Uterus (tissue), 4 donors: ENCODE results near the gene CD2AP. TPM values are rescaled to one million over a fixed set of nuclear protein-coding genes. Genes with fewer than 3 reads are reported as not detected.

ENCODE experiments used
- DNase-seq, 2 donors: peaks; one replicate each; pipeline ENCODE4 v3.0.0-alpha.2; 2019 to 2020
- H3K27ac ChIP-seq, 2 donors: fragments of 200-600 bp; sonication (generic); 1 replicate in 1 of 2; 2 replicates in 1 of 2; pipeline ENCODE4 v1.5.1; 2016 to 2018
- H3K27me3 ChIP-seq, 2 donors: fragments of 200-600 bp; sonication (generic); one replicate each; pipeline ENCODE4 v1.5.1; 2018 to 2019; ENCODE audit warnings: control low read depth in 1 of 2
- H3K36me3 ChIP-seq, 2 donors: fragments of 200-600 bp; sonication (generic); one replicate each; pipeline ENCODE4 v1.5.1; 2019; ENCODE audit warnings: control low read depth in 1 of 2
- H3K4me1 ChIP-seq, 2 donors: fragments of 200-600 bp; sonication (generic); one replicate each; pipeline ENCODE4 v1.5.1; 2018 to 2019; ENCODE audit warnings: control low read depth in 1 of 2
- H3K4me3 ChIP-seq, 2 donors: fragments of 200-600 bp; sonication (generic); 1 replicate in 1 of 2; 2 replicates in 1 of 2; pipeline ENCODE4 v1.5.1; 2018 to 2019; ENCODE audit warnings: mild to moderate bottlenecking in 1 of 2
- H3K9me3 ChIP-seq, 2 donors: fragments of 200-600 bp; sonication (generic); one replicate each; pipeline ENCODE4 v1.5.1; 2019; ENCODE audit warnings: control low read depth in 1 of 2
- POLR2A ChIP-seq, 2 donors: fragments of 450-650 bp; IDR thresholded peaks; one replicate each; pipeline ENCODE4 v1.6.1; 2016; ENCODE audit warnings: antibody characterized with exemption in 2 of 2, mild to moderate bottlenecking in 1 of 2, moderate library complexity in 1 of 2
- intact Hi-C: fragments of 100-400 bp; cut with DNase I; formaldehyde crosslinking; loops from one replicate; pipeline ENCODE4 v1.15.1; 2023; ENCODE audit warnings: low total_unique reads
- total RNA-seq, 4 donors: library from RNA; depleted of rRNA in 3 of 4; stranded (reverse); fragments of >200 nt in 3 of 4; gene quantifications; one replicate each; pipeline versions ENCODE4 v1.1.0 to v1.2.4, GENCODE V29; 2014 to 2023
- TF ChIP-seq, protein P1 (sequence below), 4 experiments: fragments of 200-600 bp in 2 of 4; fragments of 450-650 bp in 2 of 4; sonication (generic) in 2 of 4; IDR thresholded peaks; one replicate each; pipeline ENCODE4 v1.5.1; 2016 to 2019; ENCODE audit warnings: antibody characterized with exemption in 4 of 4, mild to moderate bottlenecking in 2 of 4, moderate library complexity in 1 of 4
- donor health status: DM: yes; HTN: yes; CAD: no.

The CD2AP gene
- total RNA-seq, 4 donors from 2014 or later: 11.0 to 63.9 (median 24.3) TPM

DNA sequence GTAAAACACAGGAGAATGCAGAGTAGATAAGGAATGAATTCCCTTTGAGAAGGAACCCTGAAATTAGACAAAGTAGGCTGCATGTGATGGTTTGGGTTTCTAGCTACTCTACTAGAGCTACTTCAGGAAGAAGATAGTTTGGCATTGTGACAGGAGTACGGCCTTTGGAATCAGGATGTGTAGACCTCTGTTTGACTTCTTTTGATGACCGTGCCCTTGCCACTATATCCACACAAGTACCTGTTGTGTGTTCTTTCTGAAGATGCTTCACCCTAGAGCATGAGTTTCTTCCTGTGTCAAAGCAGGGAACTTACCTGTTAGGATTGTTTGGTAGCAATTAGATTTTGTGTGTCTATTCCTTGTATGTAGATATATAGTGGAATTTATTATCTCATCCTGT is 41.7 kb downstream of the CD2AP start:
- no peaks in the 10 kb centered on the region for H3K27me3 ChIP-seq
- no peak overlapping the region for H3K4me3 ChIP-seq
- no peaks in the 10 kb centered on the region for H3K36me3 ChIP-seq
- no peak for TF ChIP-seq POLR2A (IDR thresholded peaks at IDR 0.05)
- TF ChIP-seq, protein P1, sequence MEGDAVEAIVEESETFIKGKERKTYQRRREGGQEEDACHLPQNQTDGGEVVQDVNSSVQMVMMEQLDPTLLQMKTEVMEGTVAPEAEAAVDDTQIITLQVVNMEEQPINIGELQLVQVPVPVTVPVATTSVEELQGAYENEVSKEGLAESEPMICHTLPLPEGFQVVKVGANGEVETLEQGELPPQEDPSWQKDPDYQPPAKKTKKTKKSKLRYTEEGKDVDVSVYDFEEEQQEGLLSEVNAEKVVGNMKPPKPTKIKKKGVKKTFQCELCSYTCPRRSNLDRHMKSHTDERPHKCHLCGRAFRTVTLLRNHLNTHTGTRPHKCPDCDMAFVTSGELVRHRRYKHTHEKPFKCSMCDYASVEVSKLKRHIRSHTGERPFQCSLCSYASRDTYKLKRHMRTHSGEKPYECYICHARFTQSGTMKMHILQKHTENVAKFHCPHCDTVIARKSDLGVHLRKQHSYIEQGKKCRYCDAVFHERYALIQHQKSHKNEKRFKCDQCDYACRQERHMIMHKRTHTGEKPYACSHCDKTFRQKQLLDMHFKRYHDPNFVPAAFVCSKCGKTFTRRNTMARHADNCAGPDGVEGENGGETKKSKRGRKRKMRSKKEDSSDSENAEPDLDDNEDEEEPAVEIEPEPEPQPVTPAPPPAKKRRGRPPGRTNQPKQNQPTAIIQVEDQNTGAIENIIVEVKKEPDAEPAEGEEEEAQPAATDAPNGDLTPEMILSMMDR (IDR thresholded peaks at IDR 0.05): no peak
- no peak overlapping the region for H3K27ac ChIP-seq
- intact Hi-C loops: no loop called here
- H3K4me1 ChIP-seq: no peaks in the 10 kb centered on the region
- H3K9me3 ChIP-seq: no peaks in the 10 kb centered on the region
- no peak for DNase-seq

DNA sequence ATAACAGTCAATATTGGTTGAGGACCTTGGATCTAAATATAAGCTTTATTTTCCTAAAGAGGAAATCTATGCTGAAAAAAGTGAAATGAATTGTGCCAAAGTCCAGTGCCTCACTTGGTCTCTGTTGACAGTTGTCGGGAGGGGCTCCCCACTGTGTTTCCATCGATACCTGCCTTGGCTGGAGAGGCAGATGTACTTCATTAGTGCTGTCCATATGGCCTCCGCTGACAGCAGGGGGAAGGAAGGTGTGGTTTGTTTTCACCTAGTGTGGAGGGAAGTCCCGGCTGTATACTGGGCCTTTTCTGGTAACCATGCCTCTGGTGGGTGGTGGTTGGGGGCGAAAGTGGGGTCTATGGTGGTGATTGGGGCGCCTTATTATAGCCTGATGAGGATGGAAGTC is 42.7 kb downstream of the CD2AP start:
- Histone ChIP-seq H3K27me3 (no peaks in the 10 kb centered on the region), H3K27ac (no peak overlapping the region), H3K36me3 (no peaks in the 10 kb centered on the region), H3K9me3 (no peaks in the 10 kb centered on the region), H3K4me3 (no peak overlapping the region), H3K4me1 (no peaks in the 10 kb centered on the region)
- no peak for DNase-seq
- TF ChIP-seq, protein P1 (IDR thresholded peaks at IDR 0.05): no peak
- no peak for TF ChIP-seq POLR2A (IDR thresholded peaks at IDR 0.05)
- intact Hi-C loops: no loop called here

DNA sequence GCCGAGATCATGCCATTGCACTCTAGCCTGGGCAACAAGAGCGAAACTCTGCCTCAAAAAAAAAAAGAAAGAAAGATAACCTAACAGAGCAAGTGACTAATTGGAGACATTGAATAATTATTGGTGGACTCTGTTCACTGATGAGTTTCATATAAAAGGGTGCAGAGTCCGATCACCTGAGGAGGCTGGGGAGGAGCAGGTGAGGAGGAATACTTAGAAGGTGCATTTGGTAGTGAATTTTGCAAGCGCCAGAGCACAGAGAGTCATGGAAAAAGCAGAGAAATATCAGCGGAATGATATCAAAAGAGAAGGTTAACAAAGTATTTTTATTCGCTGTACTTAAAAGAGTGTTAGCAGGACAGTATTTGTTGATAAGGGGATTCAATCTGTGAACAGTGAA is 44.4 kb downstream of the CD2AP start:
- no peaks in the 10 kb centered on the region for H3K36me3 ChIP-seq
- no peak overlapping the region for H3K4me3 ChIP-seq
- no peaks in the 10 kb centered on the region for H3K4me1 ChIP-seq
- no peaks in the 10 kb centered on the region for H3K9me3 ChIP-seq
- no peak for DNase-seq
- TF ChIP-seq, protein P1 (IDR thresholded peaks at IDR 0.05): no peak
- no peak for TF ChIP-seq POLR2A (IDR thresholded peaks at IDR 0.05)
- H3K27me3 ChIP-seq: no peaks in the 10 kb centered on the region
- intact Hi-C loops: no loop called here
- no peak overlapping the region for H3K27ac ChIP-seq

DNA sequence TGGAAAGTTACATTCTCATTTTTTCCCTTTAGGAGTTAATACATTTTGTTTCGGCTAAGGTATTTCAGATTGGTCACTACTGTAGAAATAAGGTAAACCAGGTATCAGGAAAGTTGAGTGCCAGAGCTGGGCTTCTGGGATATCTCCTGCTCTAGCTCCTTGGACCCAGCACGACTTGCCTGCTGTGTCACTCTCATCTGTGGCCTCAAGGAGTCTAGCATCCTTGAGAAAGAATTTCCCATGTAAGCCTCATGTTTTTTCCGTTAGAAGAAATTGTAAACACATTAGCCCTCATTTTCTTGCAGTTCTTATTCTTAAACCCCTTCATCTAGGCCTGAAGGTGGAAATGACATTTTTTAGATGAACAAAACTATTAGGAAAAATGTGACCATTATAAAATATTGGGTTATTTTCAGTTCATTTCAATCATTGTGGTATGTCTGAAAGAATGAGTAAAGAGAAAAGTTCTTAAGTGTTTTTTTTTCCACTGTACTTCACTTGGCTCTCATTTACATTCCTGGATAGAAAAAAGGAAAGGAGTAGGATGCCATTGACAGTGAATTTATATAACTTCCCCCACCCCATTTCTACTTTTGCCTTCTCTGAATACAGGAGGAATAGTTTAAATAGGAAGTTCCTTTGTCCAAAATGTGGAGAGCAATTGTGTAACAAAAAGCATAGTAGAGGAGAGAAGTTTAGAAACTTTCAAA is 46.7 kb downstream of the CD2AP start:
- intact Hi-C loops: no loop called here
- H3K27ac ChIP-seq: no peak overlapping the region
- H3K36me3 ChIP-seq: no peaks in the 10 kb centered on the region
- H3K9me3 ChIP-seq: no peaks in the 10 kb centered on the region
- H3K27me3 ChIP-seq: no peaks in the 10 kb centered on the region
- no peak for TF ChIP-seq POLR2A (IDR thresholded peaks at IDR 0.05)
- no peaks in the 10 kb centered on the region for H3K4me1 ChIP-seq
- no peak overlapping the region for H3K4me3 ChIP-seq
- DNase-seq: no peak

DNA sequence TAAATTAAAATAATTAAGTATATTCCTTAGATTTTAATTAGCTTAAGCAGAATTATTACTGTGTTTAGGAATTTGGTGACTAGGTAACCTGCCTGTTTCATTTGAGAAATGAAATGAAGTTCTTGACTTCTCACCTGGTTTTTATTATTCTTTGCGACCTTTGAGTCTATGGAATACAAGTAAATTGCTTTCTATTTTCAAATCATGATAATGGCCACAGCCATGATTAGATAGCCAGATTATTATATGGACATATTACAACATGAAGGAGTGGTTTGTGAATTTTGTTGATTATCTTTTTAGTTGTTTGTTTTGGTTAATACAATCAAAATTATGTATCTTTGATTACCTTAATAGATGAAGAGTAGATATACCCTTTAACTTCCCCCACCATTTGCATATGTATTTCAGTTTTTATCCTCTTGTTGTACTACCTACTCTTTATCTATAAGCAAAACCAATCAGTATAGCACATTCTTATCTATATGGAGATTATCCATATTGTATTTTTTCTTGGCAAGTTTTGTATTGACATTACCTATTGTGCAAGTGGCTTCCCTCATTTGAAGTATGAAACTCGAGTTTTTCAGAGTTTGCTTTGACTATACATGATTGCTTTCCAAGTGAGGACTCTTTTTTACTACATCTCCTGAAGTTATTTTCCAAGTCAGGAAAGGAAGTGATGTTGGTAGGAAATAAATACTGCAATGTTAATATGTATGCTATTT is 47.9 kb downstream of the CD2AP start:
- Histone ChIP-seq H3K27ac (no peak overlapping the region), H3K4me3 (no peak overlapping the region), H3K4me1 (no peaks in the 10 kb centered on the region), H3K36me3 (no peaks in the 10 kb centered on the region), H3K27me3 (no peaks in the 10 kb centered on the region), H3K9me3 (no peaks in the 10 kb centered on the region)
- no peak for TF ChIP-seq POLR2A (IDR thresholded peaks at IDR 0.05)
- TF ChIP-seq, protein P1 (IDR thresholded peaks at IDR 0.05): no peak
- DNase-seq: no peak
- intact Hi-C loops: no loop called here
